Measurements from ENCODE around the gene PSMD14.

DNA sequence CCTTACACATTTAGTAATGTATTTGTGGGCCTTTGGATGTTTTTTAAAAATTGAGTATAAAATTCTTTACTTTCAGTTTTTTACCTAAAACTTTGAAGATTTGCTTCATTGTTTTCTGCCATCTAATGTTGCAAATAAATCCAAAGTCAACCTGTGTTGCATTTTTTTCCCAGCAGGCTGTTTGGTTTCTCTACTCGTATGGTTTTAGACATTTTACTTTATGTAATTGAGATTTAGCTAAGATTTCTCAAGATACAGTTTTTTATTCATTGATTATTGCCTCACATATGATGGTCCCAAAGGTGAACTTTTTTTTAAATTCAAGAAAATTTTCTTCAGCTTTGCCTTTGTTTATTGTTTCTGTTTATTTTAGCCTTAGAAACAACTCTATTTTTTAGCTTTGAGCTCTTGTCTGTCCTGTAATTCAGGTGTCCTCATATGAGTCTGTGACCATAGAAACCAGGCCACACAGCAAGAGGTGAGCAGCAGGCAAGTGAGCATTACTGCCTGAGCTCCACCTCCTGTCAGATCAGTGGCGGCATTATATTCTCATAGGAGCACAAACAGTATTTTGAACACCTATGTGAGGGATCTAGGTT lies 54.4 kb downstream of the PSMD14 start:
- TF ChIP-seq, protein P1, sequence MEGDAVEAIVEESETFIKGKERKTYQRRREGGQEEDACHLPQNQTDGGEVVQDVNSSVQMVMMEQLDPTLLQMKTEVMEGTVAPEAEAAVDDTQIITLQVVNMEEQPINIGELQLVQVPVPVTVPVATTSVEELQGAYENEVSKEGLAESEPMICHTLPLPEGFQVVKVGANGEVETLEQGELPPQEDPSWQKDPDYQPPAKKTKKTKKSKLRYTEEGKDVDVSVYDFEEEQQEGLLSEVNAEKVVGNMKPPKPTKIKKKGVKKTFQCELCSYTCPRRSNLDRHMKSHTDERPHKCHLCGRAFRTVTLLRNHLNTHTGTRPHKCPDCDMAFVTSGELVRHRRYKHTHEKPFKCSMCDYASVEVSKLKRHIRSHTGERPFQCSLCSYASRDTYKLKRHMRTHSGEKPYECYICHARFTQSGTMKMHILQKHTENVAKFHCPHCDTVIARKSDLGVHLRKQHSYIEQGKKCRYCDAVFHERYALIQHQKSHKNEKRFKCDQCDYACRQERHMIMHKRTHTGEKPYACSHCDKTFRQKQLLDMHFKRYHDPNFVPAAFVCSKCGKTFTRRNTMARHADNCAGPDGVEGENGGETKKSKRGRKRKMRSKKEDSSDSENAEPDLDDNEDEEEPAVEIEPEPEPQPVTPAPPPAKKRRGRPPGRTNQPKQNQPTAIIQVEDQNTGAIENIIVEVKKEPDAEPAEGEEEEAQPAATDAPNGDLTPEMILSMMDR (conservative IDR thresholded peaks at IDR 0.05; ENCODE audit: low read length): no peak
- TF ChIP-seq EZH2phosphoT487 (IDR thresholded peaks at IDR 0.05; ENCODE audit: borderline replicate concordance, low read depth, low read length): no peak
